ENCODE measurements around the gene CLEC18B. TPM values are rescaled to one million over a fixed set of nuclear protein-coding genes. Genes with fewer than 3 reads are reported as not detected.
"Not testable (repeated sequence)": the region's sequence is repeated elsewhere in the genome, so short reads cannot be mapped to it uniquely, and the experiment has no call there.

Gene CLEC18B
- 1 to 10 TPM in 1 of 4 donors, under 1 TPM in 1, not detected in 2; 0.49 to 1.7 TPM for total RNA-seq
- under 1 TPM in 1 of 3 donors, not detected in 2; 0.83 TPM for polyA plus RNA-seq

- H3K36me3 ChIP-seq; DNase-seq; H3K9me3 ChIP-seq; H3K27ac ChIP-seq; H3K27me3 ChIP-seq; H3K4me1 ChIP-seq; intact Hi-C loops (cut with DNase I); H3K4me3 ChIP-seq: not testable (repeated sequence)
- WGBS, 2 donors = 57 to 86% methylated on average over 10 of the region's 27 CpGs
These were observed at the start of gene CLEC18B for GRCh38 chr16:74420612-74421481. TSS of gene CLEC18B (minus strand) at chr16:74421478. CDS start at chr16:74421270, 208 bp downstream.

- Histone ChIP-seq H3K9me3 (no peaks in the 10 kb centered on the region), H3K27ac (no peak overlapping the region), H3K4me3 (no peak overlapping the region), H3K27me3 (no peaks in the 10 kb centered on the region), H3K4me1 (no peaks in the 10 kb centered on the region), H3K36me3 (peaks cover 31 to 98% (median 67%) of the 10 kb centered on the region in 4 donors)
- WGBS, 2 donors = 78 to 94% methylated on average over 5 to 6 of the region's 6 CpGs
- intact Hi-C loops (cut with DNase I) = no loop called here
- no peak for DNase-seq
- TF ChIP-seq POLR2A (IDR thresholded peaks at IDR 0.05) = no peak
- no peak for TF ChIP-seq EP300 (IDR thresholded peaks at IDR 0.05)
- TF ChIP-seq CTCF (IDR thresholded peaks at IDR 0.05) = no peak
- no peak for TF ChIP-seq POLR2AphosphoS5 (IDR thresholded peaks at IDR 0.05)
These were observed 48.7 kb upstream of the CLEC18B start for GRCh38 chr16:74469946-74470478.

- H3K27ac ChIP-seq = no peak overlapping the region
- intact Hi-C loops (cut with DNase I) = no loop called here
- DNase-seq = no peak
- no peaks in the 10 kb centered on the region for H3K9me3 ChIP-seq
- 89 to 95% methylated on average over 9 of the region's 9 CpGs for WGBS, 2 donors
- TF ChIP-seq POLR2AphosphoS5 (IDR thresholded peaks at IDR 0.05) = no peak
- no peak for TF ChIP-seq CTCF (IDR thresholded peaks at IDR 0.05)
- no peak for TF ChIP-seq POLR2A (IDR thresholded peaks at IDR 0.05)
- no peak for TF ChIP-seq EP300 (IDR thresholded peaks at IDR 0.05)
- H3K4me1 ChIP-seq = no peaks in the 10 kb centered on the region
- H3K27me3 ChIP-seq = no peaks in the 10 kb centered on the region
- H3K36me3 ChIP-seq = peaks cover 23 to 98% (median 67%) of the 10 kb centered on the region in 4 donors
- no peak overlapping the region for H3K4me3 ChIP-seq
These were observed 47.7 kb upstream of the CLEC18B start for GRCh38 chr16:74468807-74469525.

GRCh38 chr16:74466872-74467271, 45.6 kb upstream of the CLEC18B start:
- DNase-seq = no peak
- no peak for TF ChIP-seq CTCF (IDR thresholded peaks at IDR 0.05)
- no peak for TF ChIP-seq POLR2A (IDR thresholded peaks at IDR 0.05)
- TF ChIP-seq EP300 (IDR thresholded peaks at IDR 0.05) = no peak
- TF ChIP-seq POLR2AphosphoS5 (IDR thresholded peaks at IDR 0.05) = no peak
- H3K36me3 ChIP-seq = peaks cover 30 to 94% (median 58%) of the 10 kb centered on the region in 4 donors
- intact Hi-C loops (cut with DNase I) = no loop called here
- WGBS, 2 donors = 85 to 87% methylated on average over 5 of the region's 5 CpGs
- no peaks in the 10 kb centered on the region for H3K9me3 ChIP-seq
- peaks cover 0 to 12% (median 6%) of the 10 kb centered on the region in 4 donors for H3K4me1 ChIP-seq
- no peak overlapping the region for H3K27ac ChIP-seq
- H3K27me3 ChIP-seq = no peaks in the 10 kb centered on the region
- no peak overlapping the region for H3K4me3 ChIP-seq
